ENCODE data around the gene NR4A2. TPM values are rescaled to one million over a fixed set of nuclear protein-coding genes. Genes with fewer than 3 reads are reported as not detected.
"Not testable (repeated sequence)": the region's sequence is repeated elsewhere in the genome, so short reads cannot be mapped to it uniquely, and the experiment has no call there.

NR4A2 gene
- total RNA-seq, 1 experiment from 2014 or later: not detected

- DNase-seq (ENCODE audit: low spot score): no peak
- in situ Hi-C loops (cut with HindIII; ENCODE audit: low sequenced_read_pairs): no loop called here
Measured at GRCh38 chr2:156325688-156326525, 6.6 kb downstream of the NR4A2 start.

- DNase-seq (ENCODE audit: low spot score): no peak
- in situ Hi-C loops (cut with HindIII; ENCODE audit: low sequenced_read_pairs): no loop called here
Measured at GRCh38 chr2:156323754-156324153, 8.8 kb downstream of the NR4A2 start.

- DNase-seq (ENCODE audit: low spot score): no peak
- in situ Hi-C loops (cut with HindIII; ENCODE audit: low sequenced_read_pairs): no loop called here
Measured at GRCh38 chr2:156322686-156323231, 9.8 kb downstream of the NR4A2 start.

- in situ Hi-C loops (cut with HindIII; ENCODE audit: low sequenced_read_pairs): no loop called here
- DNase-seq (ENCODE audit: low spot score): no peak
Measured at GRCh38 chr2:156322051-156322685, 10.4 kb downstream of the NR4A2 start.

GRCh38 chr2:156321243-156321904 lies 11.1 kb downstream of the NR4A2 start:
- DNase-seq (ENCODE audit: low spot score): no peak
- in situ Hi-C loops (cut with HindIII; ENCODE audit: low sequenced_read_pairs): no loop called here

GRCh38 chr2:156320486-156321098 lies 11.9 kb downstream of the NR4A2 start:
- in situ Hi-C loops (cut with HindIII; ENCODE audit: low sequenced_read_pairs): no loop called here
- peak; percentile 12 for DNase-seq (ENCODE audit: low spot score)

GRCh38 chr2:156319811-156320485 lies 12.6 kb downstream of the NR4A2 start:
- in situ Hi-C loops (cut with HindIII; ENCODE audit: low sequenced_read_pairs): no loop called here
- no peak for DNase-seq (ENCODE audit: low spot score)

GRCh38 chr2:156317631-156318030 lies 14.9 kb downstream of the NR4A2 start:
- DNase-seq (ENCODE audit: low spot score): no peak
- in situ Hi-C loops (cut with HindIII; ENCODE audit: low sequenced_read_pairs): no loop called here

GRCh38 chr2:156311976-156312375 lies 20.5 kb downstream of the NR4A2 start:
- in situ Hi-C loops (cut with HindIII; ENCODE audit: low sequenced_read_pairs): no loop called here
- DNase-seq (ENCODE audit: low spot score): peak; percentile 59

- in situ Hi-C loops (cut with HindIII; ENCODE audit: low sequenced_read_pairs): no loop called here
- no peak for DNase-seq (ENCODE audit: low spot score)
Measured at GRCh38 chr2:156310773-156311172, 21.7 kb downstream of the NR4A2 start.

GRCh38 chr2:156309917-156310316 lies 22.6 kb downstream of the NR4A2 start:
- no peak for DNase-seq (ENCODE audit: low spot score)
- in situ Hi-C loops (cut with HindIII; ENCODE audit: low sequenced_read_pairs): no loop called here

GRCh38 chr2:156309167-156309566 lies 23.4 kb downstream of the NR4A2 start:
- in situ Hi-C loops (cut with HindIII; ENCODE audit: low sequenced_read_pairs): no loop called here
- DNase-seq (ENCODE audit: low spot score): no peak

- no peak for DNase-seq (ENCODE audit: low spot score)
- in situ Hi-C loops (cut with HindIII; ENCODE audit: low sequenced_read_pairs): no loop called here
Measured at GRCh38 chr2:156306821-156307220, 25.7 kb downstream of the NR4A2 start.

- no peak for DNase-seq (ENCODE audit: low spot score)
- in situ Hi-C loops (cut with HindIII; ENCODE audit: low sequenced_read_pairs): no loop called here
Measured at GRCh38 chr2:156305121-156305520, 27.4 kb downstream of the NR4A2 start.

- in situ Hi-C loops (cut with HindIII; ENCODE audit: low sequenced_read_pairs): no loop called here
- DNase-seq (ENCODE audit: low spot score): no peak
Measured at GRCh38 chr2:156300337-156300736, 32.2 kb downstream of the NR4A2 start.

GRCh38 chr2:156294945-156295580 lies 37.5 kb downstream of the NR4A2 start:
- no peak for DNase-seq (ENCODE audit: low spot score)
- in situ Hi-C loops (cut with HindIII; ENCODE audit: low sequenced_read_pairs): no loop called here

- DNase-seq (ENCODE audit: low spot score); in situ Hi-C loops (cut with HindIII; ENCODE audit: low sequenced_read_pairs): not testable (repeated sequence)
Measured at GRCh38 chr2:156293382-156293781, 39.1 kb downstream of the NR4A2 start.

GRCh38 chr2:156279446-156280150 lies 52.9 kb downstream of the NR4A2 start:
- DNase-seq (ENCODE audit: low spot score): no peak
- in situ Hi-C loops (cut with HindIII; ENCODE audit: low sequenced_read_pairs): no loop called here
